ENCODE measurements around the gene C20orf204.

C20orf204 gene

GRCh38 chr20:64071341-64072332 lies 35.7 kb downstream of the C20orf204 start:
- TF ChIP-seq CTCF (IDR thresholded peaks at IDR 0.05; ENCODE audit: low read depth, low read length): no peak
- no peak for DNase-seq (ENCODE audit: low read depth, low spot score)
- no peak overlapping the region for H3K4me3 ChIP-seq (ENCODE audit: low read depth, low read length)
- in situ Hi-C loops (cut with HindIII; ENCODE audit: low sequenced_read_pairs): no loop called here

- no peak for DNase-seq (ENCODE audit: low read depth, low spot score)
- in situ Hi-C loops (cut with HindIII; ENCODE audit: low sequenced_read_pairs): no loop called here
- no peak for TF ChIP-seq CTCF (IDR thresholded peaks at IDR 0.05; ENCODE audit: low read depth, low read length)
- H3K4me3 ChIP-seq (ENCODE audit: low read depth, low read length): no peak overlapping the region
Observed at GRCh38 chr20:64072498-64073063, 36.6 kb downstream of the C20orf204 start.

- H3K4me3 ChIP-seq (ENCODE audit: low read depth, low read length): no peak overlapping the region
- in situ Hi-C loops (cut with HindIII; ENCODE audit: low sequenced_read_pairs): no loop called here
- no peak for DNase-seq (ENCODE audit: low read depth, low spot score)
- TF ChIP-seq CTCF (IDR thresholded peaks at IDR 0.05; ENCODE audit: low read depth, low read length): no peak
Observed at GRCh38 chr20:64073476-64074183, 37.6 kb downstream of the C20orf204 start.

GRCh38 chr20:64074184-64074789 lies 38.3 kb downstream of the C20orf204 start:
- in situ Hi-C loops (cut with HindIII; ENCODE audit: low sequenced_read_pairs): no loop called here
- TF ChIP-seq CTCF (IDR thresholded peaks at IDR 0.05; ENCODE audit: low read depth, low read length): no peak
- DNase-seq (ENCODE audit: low read depth, low spot score): no peak
- H3K4me3 ChIP-seq (ENCODE audit: low read depth, low read length): no peak overlapping the region

GRCh38 chr20:64074963-64075362 lies 39.0 kb downstream of the C20orf204 start:
- in situ Hi-C loops (cut with HindIII; ENCODE audit: low sequenced_read_pairs): no loop called here
- no peak for TF ChIP-seq CTCF (IDR thresholded peaks at IDR 0.05; ENCODE audit: low read depth, low read length)
- no peak for DNase-seq (ENCODE audit: low read depth, low spot score)

GRCh38 chr20:64075556-64075955 lies 39.6 kb downstream of the C20orf204 start:
- H3K4me3 ChIP-seq (ENCODE audit: low read depth, low read length): no peak overlapping the region
- no peak for TF ChIP-seq CTCF (IDR thresholded peaks at IDR 0.05; ENCODE audit: low read depth, low read length)
- in situ Hi-C loops (cut with HindIII; ENCODE audit: low sequenced_read_pairs): no loop called here
- DNase-seq (ENCODE audit: low read depth, low spot score): no peak

More at GRCh38 chr20:64074963-64075362, 39.0 kb downstream of the C20orf204 start:
- no peak overlapping the region for H3K4me3 ChIP-seq (ENCODE audit: low read depth, low read length)
